Breast epithelium (tissue), 4 donors: Measurements from ENCODE around the gene PIGA. TPM values are rescaled to one million over a fixed set of nuclear protein-coding genes. Genes with fewer than 3 reads are reported as not detected.

Experiments
- DNase-seq, 2 donors: peaks; one replicate each; pipeline ENCODE4 v3.0.0-alpha.2; 2019; ENCODE audit warnings: low spot score in 2 of 2
- H3K27ac ChIP-seq, 2 donors: fragments of 200-600 bp; sonication (generic) in 1 of 2; one replicate each; pipeline ENCODE4 v1.5.1; 2016 to 2019; ENCODE audit warnings: mild to moderate bottlenecking in 1 of 2
- H3K27me3 ChIP-seq, 2 donors: fragments of 200-600 bp; sonication (generic) in 1 of 2; one replicate each; pipeline versions ENCODE4 v1.5.1 to v1.6.0; 2017 to 2019; ENCODE audit warnings: control low read depth in 1 of 2, mild to moderate bottlenecking in 1 of 2
- H3K36me3 ChIP-seq: fragments of 200-600 bp; one replicate; pipeline ENCODE4 v1.5.1; 2019
- H3K4me1 ChIP-seq, 2 donors: fragments of 200-600 bp; sonication (generic); one replicate each; pipeline ENCODE4 v1.5.1; 2016 to 2019; ENCODE audit warnings: control low read depth in 1 of 2
- H3K4me3 ChIP-seq, 3 donors: fragments of 200-600 bp; sonication (generic); 1 replicate in 2 of 3; 2 replicates in 1 of 3; pipeline ENCODE4 v1.5.1; 2016 to 2019; ENCODE audit warnings: mild to moderate bottlenecking in 3 of 3, moderate library complexity in 2 of 3
- H3K9me3 ChIP-seq, 2 donors: fragments of 200-600 bp; sonication (generic) in 1 of 2; one replicate each; pipeline ENCODE4 v1.5.1; 2016 to 2019; ENCODE audit warnings: control low read depth in 1 of 2
- CTCF ChIP-seq, 3 donors: fragments of 450-650 bp; IDR thresholded peaks; one replicate each; pipeline ENCODE4 v1.5.1; 2016 to 2017; ENCODE audit warnings: antibody characterized with exemption in 3 of 3, mild to moderate bottlenecking in 3 of 3, moderate library complexity in 3 of 3
- POLR2A ChIP-seq: fragments of 450-650 bp; IDR thresholded peaks from one replicate; pipeline ENCODE4 v1.6.1; 2016; ENCODE audit warnings: antibody characterized with exemption, mild to moderate bottlenecking, moderate library complexity
- POLR2AphosphoS5 ChIP-seq, 3 donors: sonication (generic); formaldehyde crosslinking; IDR thresholded peaks; one replicate each; pipeline ENCODE4 v1.6.1; 2017; ENCODE audit warnings: antibody characterized with exemption in 3 of 3
- intact Hi-C: fragments of 100-400 bp; cut with DNase I; formaldehyde crosslinking; loops from one replicate; pipeline ENCODE4 v1.15.1; 2023; ENCODE audit warnings: low total_unique reads
- total RNA-seq, 3 donors: library from RNA; depleted of rRNA; stranded (reverse); fragments of >200 nt; gene quantifications; one replicate each; pipeline ENCODE4 v1.1.0, GENCODE V29; 2016

The PIGA gene
- total RNA-seq, 3 donors from 2014 or later: 9.8 to 19.2 (median 14.4) TPM

- Histone ChIP-seq H3K9me3 (no peaks in the 10 kb centered on the region), H3K27me3 (peaks cover 0 to 48% of the 10 kb centered on the region in 2 donors), H3K4me3 (no peak overlapping the region), H3K27ac (no peak overlapping the region), H3K4me1 (no peaks in the 10 kb centered on the region), H3K36me3 (no peaks in the 10 kb centered on the region)
- intact Hi-C loops: no loop called here
- TF ChIP-seq CTCF (IDR thresholded peaks at IDR 0.05) (peak; percentile 27 to 36 (median 33)), POLR2A (no peak), POLR2AphosphoS5 (IDR thresholded peaks at IDR 0.05) (no peak)
- DNase-seq: no peak
Measured at GRCh38 chrX:15299941-15300851, 35.1 kb downstream of the PIGA start.

GRCh38 chrX:15298780-15299179 is 36.5 kb downstream of the PIGA start:
- Histone ChIP-seq H3K4me3 (no peak overlapping the region), H3K9me3 (no peaks in the 10 kb centered on the region), H3K4me1 (no peaks in the 10 kb centered on the region), H3K27me3 (peaks cover 0 to 42% of the 10 kb centered on the region in 2 donors), H3K27ac (peak overlapping the region in 1 of 2 donors; percentile 39), H3K36me3 (no peaks in the 10 kb centered on the region)
- TF ChIP-seq POLR2A: no peak
- TF ChIP-seq CTCF (IDR thresholded peaks at IDR 0.05): no peak
- TF ChIP-seq POLR2AphosphoS5 (IDR thresholded peaks at IDR 0.05): no peak
- intact Hi-C loops: no loop called here
- DNase-seq: no peak

- Histone ChIP-seq H3K27me3 (peaks cover 0 to 37% of the 10 kb centered on the region in 2 donors), H3K4me3 (no peak overlapping the region), H3K27ac (peak overlapping the region in 1 of 2 donors; percentile 39), H3K9me3 (no peaks in the 10 kb centered on the region), H3K36me3 (no peaks in the 10 kb centered on the region), H3K4me1 (no peaks in the 10 kb centered on the region)
- no peak for TF ChIP-seq POLR2A
- TF ChIP-seq CTCF (IDR thresholded peaks at IDR 0.05): no peak
- no peak for TF ChIP-seq POLR2AphosphoS5 (IDR thresholded peaks at IDR 0.05)
- intact Hi-C loops: no loop called here
- no peak for DNase-seq
Measured at GRCh38 chrX:15298201-15298600, 37.1 kb downstream of the PIGA start.

GRCh38 chrX:15293451-15293850 is 41.9 kb downstream of the PIGA start:
- TF ChIP-seq CTCF (IDR thresholded peaks at IDR 0.05): no peak
- TF ChIP-seq POLR2A: no peak
- no peak for TF ChIP-seq POLR2AphosphoS5 (IDR thresholded peaks at IDR 0.05)
- no peak for DNase-seq
- Histone ChIP-seq H3K9me3 (no peaks in the 10 kb centered on the region), H3K4me1 (no peaks in the 10 kb centered on the region), H3K27me3 (peaks cover 0 to 25% of the 10 kb centered on the region in 2 donors), H3K36me3 (no peaks in the 10 kb centered on the region), H3K4me3 (no peak overlapping the region), H3K27ac (no peak overlapping the region)
- intact Hi-C loops: no loop called here

- Histone ChIP-seq H3K4me3 (no peak overlapping the region), H3K4me1 (no peaks in the 10 kb centered on the region), H3K36me3 (no peaks in the 10 kb centered on the region), H3K9me3 (no peaks in the 10 kb centered on the region), H3K27me3 (peaks cover 0 to 24% of the 10 kb centered on the region in 2 donors), H3K27ac (no peak overlapping the region)
- TF ChIP-seq CTCF (IDR thresholded peaks at IDR 0.05) (no peak), POLR2A (no peak), POLR2AphosphoS5 (IDR thresholded peaks at IDR 0.05) (no peak)
- intact Hi-C loops: no loop called here
- DNase-seq: no peak
Measured at GRCh38 chrX:15292861-15293260, 42.5 kb downstream of the PIGA start.
